Keratinocyte (primary cell): Measurements from ENCODE around the gene CBX2. TPM values are rescaled to one million over a fixed set of nuclear protein-coding genes. Genes with fewer than 3 reads are reported as not detected.
A peak's percentile ranks its signal among the peaks of the same experiment; 100 is the strongest.

Experiments used
- DNase-seq: peaks from one replicate; pipeline ENCODE4 v3.0.0-alpha.2; 2011; ENCODE audit warnings: low read depth, missing footprints, low spot score
- FAIRE-seq: peaks from 2 replicates; lab custom pipeline; 2011; peaks lifted over from hg19 to GRCh38; lab: Jason Lieb, UNC
- H2AFZ ChIP-seq: 2 replicates; pipeline ENCODE4 v1.6.0; 2012; ENCODE audit warnings: low read length, control low read depth, inconsistent platforms; ENCODE audit not compliant: control insufficient read depth
- H3K27ac ChIP-seq: 2 replicates; pipeline ENCODE4 v1.5.1; 2011; ENCODE audit warnings: low read length; ENCODE audit not compliant: control insufficient read depth, insufficient read depth
- H3K27me3 ChIP-seq: 3 replicates; pipeline ENCODE4 v1.6.0; 2011; ENCODE audit warnings: low read length; ENCODE audit not compliant: control insufficient read depth, insufficient read depth; ENCODE audit errors: extremely low read depth
- H3K36me3 ChIP-seq, 2 experiments: 2 replicates in 1 of 2; 3 replicates in 1 of 2; pipeline ENCODE4 v1.5.1; 2011; ENCODE audit warnings: low read length in 2 of 2, mild to moderate bottlenecking in 1 of 2; ENCODE audit not compliant: control insufficient read depth in 2 of 2, insufficient read depth in 2 of 2; ENCODE audit errors: extremely low read depth in 1 of 2
- H3K4me1 ChIP-seq: 3 replicates; pipeline ENCODE4 v1.5.1; 2011; ENCODE audit warnings: low read length; ENCODE audit not compliant: control insufficient read depth, insufficient read depth; ENCODE audit errors: extremely low read depth
- H3K4me2 ChIP-seq: 3 replicates; pipeline ENCODE4 v1.6.0; 2011; ENCODE audit warnings: low read depth, low read length; ENCODE audit not compliant: control insufficient read depth, insufficient read depth; ENCODE audit errors: extremely low read depth
- H3K4me3 ChIP-seq, 3 experiments: fragments of 200-600 bp in 1 of 3; sonication (generic) in 1 of 3; 2 replicates in 2 of 3; 3 replicates in 1 of 3; pipeline ENCODE4 v1.5.1; 2011 to 2016; ENCODE audit warnings: low read length in 3 of 3, mild to moderate bottlenecking in 3 of 3, control low read depth in 2 of 3, inconsistent platforms in 1 of 3, low read depth in 1 of 3, mixed read lengths in 1 of 3, mixed run types in 1 of 3, moderate library complexity in 1 of 3; ENCODE audit not compliant: control insufficient read depth in 2 of 3, insufficient read depth in 2 of 3; ENCODE audit errors: extremely low read depth in 1 of 3
- H3K79me2 ChIP-seq: 2 replicates; pipeline ENCODE4 v1.6.0; 2012; ENCODE audit warnings: low read length; ENCODE audit not compliant: control insufficient read depth, insufficient read depth
- H3K9ac ChIP-seq: 3 replicates; pipeline ENCODE4 v1.6.0; 2011; ENCODE audit warnings: low read length; ENCODE audit not compliant: control insufficient read depth, insufficient read depth; ENCODE audit errors: extremely low read depth
- H3K9me1 ChIP-seq: 3 replicates; pipeline ENCODE4 v1.6.0; 2011; ENCODE audit warnings: low read length; ENCODE audit not compliant: control insufficient read depth, insufficient read depth; ENCODE audit errors: extremely low read depth
- H3K9me3 ChIP-seq: 2 replicates; pipeline ENCODE4 v1.5.1; 2012; ENCODE audit warnings: low read depth, low read length; ENCODE audit not compliant: control insufficient read depth
- H4K20me1 ChIP-seq: 3 replicates; pipeline ENCODE4 v1.6.0; 2011; ENCODE audit warnings: low read length; ENCODE audit not compliant: control insufficient read depth, insufficient read depth; ENCODE audit errors: extremely low read depth
- CTCF ChIP-seq, 3 experiments: IDR thresholded peaks in 1 of 3; conservative IDR thresholded peaks in 1 of 3; optimal IDR thresholded peaks in 1 of 3; 2 replicates in 2 of 3; 3 replicates in 1 of 3; pipeline versions ENCODE3 to v1.5.1; 2011; ENCODE audit warnings: low read length in 3 of 3, mild to moderate bottlenecking in 3 of 3, moderate library complexity in 2 of 3, control low read depth in 1 of 3, inconsistent platforms in 1 of 3; ENCODE audit not compliant: insufficient read depth in 2 of 3; ENCODE audit errors: extremely low read depth in 1 of 3
- EZH2 ChIP-seq: IDR thresholded peaks from one replicate; pipeline ENCODE4 v1.6.1; 2012; ENCODE audit warnings: inconsistent platforms, mild to moderate bottlenecking, low read length, moderate library complexity
- dilution Hi-C: fragments of 300-500 bp; cut with MboI; formaldehyde crosslinking; loops from one replicate; pipeline ENCODE4 v1.7.0; 2020; ENCODE audit warnings: low sequenced_read_pairs; ENCODE audit not compliant: extremely low pct_ligation_motif_present
- polyA plus RNA-seq, 5 experiments: library from polyadenylated mRNA; depleted of rRNA in 3 of 5; stranded (reverse) in 3 of 5; stranded (forward) in 1 of 5; unstranded in 1 of 5; fragments of >200 nt; gene quantifications; 1 replicate in 1 of 5; 2 replicates in 3 of 5; 3 replicates in 1 of 5; pipeline versions ENCODE4 v1.2.1 to v1.2.3, GENCODE V29; 2011 to 2012; ENCODE audit warnings: missing spikeins in 2 of 5, low read depth in 1 of 5, low replicate concordance in 1 of 5

Gene CBX2
- polyA plus RNA-seq, 1 donor (not counting 4 experiments of a cell fraction or from before 2014, with no cell fraction given) = 1.7 TPM

GRCh38 chr17:79836972-79837887 lies 59.3 kb downstream of the CBX2 start:
- Histone ChIP-seq H4K20me1 (peaks cover 5% of the 10 kb centered on the region), H3K9ac (peak overlapping the region; percentile 67), H3K36me3 (peaks cover 0 to 6% of the 10 kb centered on the region in 2 experiments), H3K27me3 (peaks cover 26% of the 10 kb centered on the region), H3K4me3 (peak overlapping the region; percentile 69 to 84 (median 77)), H3K9me3 (no peaks in the 10 kb centered on the region), H3K4me1 (peaks cover 30% of the 10 kb centered on the region), H3K4me2 (peak overlapping the region; percentile 98), H3K79me2 (peaks cover 7% of the 10 kb centered on the region), H3K27ac (peak overlapping the region; percentile 66), H3K9me1 (no peaks in the 10 kb centered on the region), H2AFZ (no peak overlapping the region)
- FAIRE-seq (no peak), DNase-seq (no peak)
- dilution Hi-C loops = no loop called here
- peak in 1 of 3 experiments; percentile 49 for TF ChIP-seq CTCF (optimal IDR thresholded peaks at IDR 0.05 in 1 of 3, IDR thresholded peaks at IDR 0.05 in 1 of 3, conservative IDR thresholded peaks at IDR 0.05 in 1 of 3; ENCODE audit: extremely low read depth in 1 of 3, insufficient read depth in 2 of 3, low read length in 3 of 3)
- TF ChIP-seq EZH2 = no peak

Other genes with a start within 250 kb of the CBX2 start
- not detected in 3 replicates for gene RBFOX3, start 167.1 kb upstream of the CBX2 start, polyA plus RNA-seq
- gene ENPP7, start 47.2 kb upstream of the CBX2 start, polyA plus RNA-seq = not detected in 3 replicates
- gene CBX8, start 18.9 kb downstream of the CBX2 start, polyA plus RNA-seq = 0.22 to 0.49 TPM (median 0.24 TPM) in 3 replicates
- 5.4 to 11.0 TPM (median 7.0 TPM) in 3 replicates for gene CBX4, start 61.3 kb downstream of the CBX2 start, polyA plus RNA-seq